HG03025 (cell line): ENCODE data around the gene ANKRD30BL.
"Not testable (repeated sequence)": the region's sequence is repeated elsewhere in the genome, so short reads cannot be mapped to it uniquely, and the experiment has no call there.

ENCODE experiments used
- ATAC-seq: cut with Tn5 transposase; IDR thresholded peaks from one replicate; pipeline ENCODE4 v1.9.1; 2021; ENCODE audit warnings: mild to moderate bottlenecking, moderate library complexity; ENCODE audit not compliant: unreplicated experiment, low FRiP score

ANKRD30BL gene, protein sequence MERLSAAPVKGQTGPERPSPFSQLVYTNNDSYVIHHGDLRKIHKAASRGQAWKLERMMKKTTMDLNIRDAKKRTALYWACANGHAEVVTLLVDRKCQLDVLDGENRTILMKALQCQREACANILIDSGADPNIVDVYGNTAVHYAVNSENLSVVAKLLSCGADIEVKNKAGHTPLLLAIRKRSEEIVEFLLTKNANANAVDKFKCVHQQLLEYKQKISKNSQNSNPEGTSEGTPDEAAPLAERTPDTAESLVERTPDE

GRCh38 chr2:132161161-132162124, at the start of gene ANKRD30BL:
Gene ANKRD30BL, minus strand, starts transcription at chr2:132161952. Its CDS starts 247 bp downstream, at chr2:132161705.
- ATAC-seq, result not testable (repeated sequence)

DNA sequence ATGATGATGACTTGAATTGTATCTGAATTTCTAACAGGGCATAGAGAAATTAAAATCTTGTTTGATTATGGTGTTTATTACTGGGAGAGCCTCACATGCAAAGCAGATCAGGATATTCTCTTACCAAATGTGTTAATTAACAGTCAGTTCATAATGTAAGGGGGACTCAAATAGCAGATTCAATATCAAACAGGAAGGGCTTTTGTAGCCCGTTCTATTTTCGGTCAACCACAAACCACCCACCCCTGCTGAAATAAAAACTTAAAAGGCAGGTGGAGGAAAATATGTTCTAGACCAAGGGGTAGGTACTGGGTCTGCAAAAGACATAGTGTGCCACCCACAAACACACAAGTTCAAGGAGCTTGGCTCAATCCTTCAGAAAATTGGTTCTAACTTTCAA, 41.1 kb upstream of the ANKRD30BL start:
- ATAC-seq, result not testable (repeated sequence)

DNA sequence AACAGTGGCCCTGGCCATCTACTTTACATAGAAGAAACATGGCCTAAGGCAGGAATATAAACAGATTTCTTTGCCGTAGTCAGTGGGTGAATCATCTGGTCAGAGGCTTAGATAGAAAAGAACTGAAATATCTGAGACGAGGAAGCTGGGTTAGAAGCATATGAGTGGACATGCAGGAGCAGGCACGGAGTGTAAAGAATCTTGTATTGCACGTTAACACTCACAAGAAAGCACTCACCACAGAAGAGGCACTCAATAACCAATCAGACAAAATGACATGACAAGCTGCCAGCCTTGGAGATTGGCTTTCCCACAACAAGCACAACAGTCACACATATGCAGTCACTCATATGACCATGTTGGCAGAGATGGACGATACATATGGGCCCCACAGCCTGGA, 31.1 kb upstream of the ANKRD30BL start:
- not testable (repeated sequence) for ATAC-seq

DNA sequence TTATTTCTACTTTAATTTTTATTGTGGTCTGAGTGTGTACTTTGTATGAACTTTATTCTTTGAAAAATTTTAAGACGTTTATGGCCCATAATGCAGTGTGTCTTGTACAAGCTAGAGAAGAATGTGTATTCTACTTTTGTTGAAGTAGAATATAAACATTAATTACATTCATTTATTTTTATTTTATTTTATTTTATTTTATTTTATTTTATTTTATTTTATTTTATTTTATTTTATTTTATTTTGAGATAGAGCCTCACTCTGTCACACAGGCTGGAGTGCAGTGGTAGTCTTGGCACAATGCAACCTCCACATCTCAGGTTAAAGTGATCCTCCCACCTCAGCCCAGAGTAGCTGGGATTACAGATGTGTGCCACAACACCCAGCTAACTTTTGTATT, 5.3 kb upstream of the ANKRD30BL start:
- ATAC-seq, result not testable (repeated sequence)

GRCh38 chr2:132162125-132162660, 441 bp upstream of the ANKRD30BL start:
- not testable (repeated sequence) for ATAC-seq

DNA sequence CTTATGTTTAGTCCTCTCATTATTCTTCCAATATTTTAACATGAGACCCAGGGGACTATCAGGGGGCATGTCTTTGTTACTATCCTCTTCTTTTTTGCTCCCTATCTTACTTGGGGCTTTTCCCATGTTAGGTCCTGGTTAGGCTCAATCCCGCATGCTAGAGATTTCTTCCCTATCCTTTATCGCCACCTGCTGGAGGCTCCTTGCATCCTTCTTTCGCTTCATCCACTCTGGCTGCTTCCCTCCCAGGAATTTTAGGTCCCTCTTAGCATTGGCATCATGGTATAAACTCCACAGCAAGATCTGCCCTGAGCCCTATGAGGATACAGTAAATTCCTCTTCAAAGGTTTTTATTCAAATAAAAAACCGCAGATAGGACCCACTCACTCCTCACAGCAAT, 15.0 kb downstream of the ANKRD30BL start:
- not testable (repeated sequence) for ATAC-seq
